ENCODE measurements around the gene CHST11.

Gene CHST11

DNA sequence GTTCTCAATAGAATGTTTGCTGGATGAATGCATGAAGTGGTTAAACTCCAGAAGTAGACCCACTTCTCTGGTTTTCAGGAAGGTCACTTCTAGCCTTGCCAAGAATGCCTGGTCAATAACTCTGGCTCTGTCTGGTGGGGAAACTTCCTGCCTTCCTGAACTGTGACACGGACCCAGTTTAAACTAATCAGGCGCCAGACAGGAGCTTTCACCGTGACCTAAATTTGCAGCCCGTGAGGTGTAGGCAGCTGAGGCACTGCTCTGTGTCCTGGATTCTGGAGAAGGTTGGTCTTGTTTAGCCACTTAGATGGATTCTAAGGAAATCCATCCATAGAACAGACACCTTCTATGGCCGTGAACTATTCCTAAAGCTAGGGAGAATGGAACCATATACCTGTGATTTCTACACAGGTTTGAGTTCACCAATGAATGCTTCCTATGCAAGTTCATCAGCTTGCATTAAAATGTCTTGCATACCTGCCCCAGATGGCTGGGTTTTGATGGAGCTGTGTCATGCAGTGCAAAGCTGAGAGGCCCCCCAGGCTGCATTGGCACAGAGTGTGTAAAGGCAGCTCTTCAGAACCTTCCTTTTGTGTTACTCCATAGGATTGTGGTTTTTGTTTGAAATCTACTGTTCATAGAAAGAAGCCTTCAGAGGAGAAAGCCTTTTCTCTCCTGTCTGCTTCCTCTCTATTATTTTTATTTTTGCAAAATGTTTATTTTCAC, 4.4 kb downstream of the CHST11 start:
- DNase-seq: peak; percentile 54

- DNase-seq: no peak
These were observed 5.6 kb downstream of the CHST11 start for GRCh38 chr12:104462325-104462724.

GRCh38 chr12:104462931-104463339, 6.2 kb downstream of the CHST11 start:
- DNase-seq: peak; percentile 69

DNA sequence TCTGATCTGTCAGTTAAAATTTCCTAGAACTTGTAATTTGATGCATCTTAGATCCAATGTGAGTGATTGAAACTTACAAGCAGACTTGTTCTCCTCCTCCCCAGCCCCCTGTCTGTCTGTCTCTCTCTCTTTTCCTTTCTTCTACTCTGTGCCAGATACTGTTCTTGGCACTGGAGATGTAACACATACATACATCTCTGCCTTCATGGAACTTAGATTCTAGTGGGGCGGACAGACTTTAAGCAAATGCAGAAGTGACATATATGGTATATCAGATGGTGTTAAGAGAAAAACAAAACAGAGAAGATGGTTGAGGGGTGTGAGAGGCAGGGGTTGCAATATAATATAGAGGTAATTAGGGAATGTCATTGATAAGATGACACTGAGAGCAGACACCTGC, 6.6 kb downstream of the CHST11 start:
- DNase-seq: peak; percentile 31

DNA sequence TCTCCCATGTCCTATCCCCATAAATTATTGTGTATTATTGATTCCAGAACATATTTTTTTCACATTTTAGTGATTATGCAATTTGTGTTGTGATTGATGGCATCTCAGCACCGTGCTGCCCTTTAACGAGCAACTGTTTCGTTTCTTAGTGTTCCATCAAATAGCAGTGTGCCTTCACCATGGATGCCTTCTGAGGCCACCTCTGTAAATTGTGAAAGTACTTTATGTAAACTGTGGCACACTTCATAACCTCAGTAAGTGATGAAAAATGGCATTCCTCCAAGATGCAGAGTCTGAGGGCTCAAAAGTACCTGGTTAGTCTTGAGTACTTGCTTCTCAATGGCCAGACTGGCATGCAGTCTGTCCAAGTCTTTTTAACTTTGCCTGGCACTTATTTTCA, 8.2 kb downstream of the CHST11 start:
- DNase-seq: no peak

DNA sequence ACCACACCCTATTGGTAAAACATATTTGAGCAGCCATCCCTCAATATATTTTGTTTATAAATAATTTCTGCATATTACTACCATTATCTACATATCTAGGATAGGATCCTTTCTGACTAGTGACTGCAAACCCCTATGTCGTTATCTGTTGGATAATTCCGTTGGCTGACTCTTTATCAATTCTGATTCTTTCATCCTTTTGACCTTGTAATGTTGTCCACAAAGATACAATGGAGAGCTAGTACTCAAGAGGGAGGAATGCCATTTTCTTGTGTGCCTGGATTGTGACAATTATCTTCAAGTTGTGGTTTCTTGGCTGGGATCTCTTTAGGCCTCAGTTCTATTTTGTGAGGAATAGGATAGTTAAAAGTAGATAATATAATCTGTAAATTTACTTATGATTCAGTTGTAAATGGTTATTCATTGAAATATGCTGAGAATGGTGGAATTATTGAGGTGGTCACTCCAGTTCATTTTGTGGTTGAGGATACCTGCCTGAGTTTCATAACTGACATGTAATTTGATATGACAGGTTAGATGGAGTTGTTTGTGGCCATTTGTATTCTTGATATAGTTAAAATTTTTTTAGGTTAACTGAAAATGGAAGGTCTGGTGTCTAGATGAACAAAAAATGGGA, 10.1 kb downstream of the CHST11 start:
- DNase-seq: no peak

DNA sequence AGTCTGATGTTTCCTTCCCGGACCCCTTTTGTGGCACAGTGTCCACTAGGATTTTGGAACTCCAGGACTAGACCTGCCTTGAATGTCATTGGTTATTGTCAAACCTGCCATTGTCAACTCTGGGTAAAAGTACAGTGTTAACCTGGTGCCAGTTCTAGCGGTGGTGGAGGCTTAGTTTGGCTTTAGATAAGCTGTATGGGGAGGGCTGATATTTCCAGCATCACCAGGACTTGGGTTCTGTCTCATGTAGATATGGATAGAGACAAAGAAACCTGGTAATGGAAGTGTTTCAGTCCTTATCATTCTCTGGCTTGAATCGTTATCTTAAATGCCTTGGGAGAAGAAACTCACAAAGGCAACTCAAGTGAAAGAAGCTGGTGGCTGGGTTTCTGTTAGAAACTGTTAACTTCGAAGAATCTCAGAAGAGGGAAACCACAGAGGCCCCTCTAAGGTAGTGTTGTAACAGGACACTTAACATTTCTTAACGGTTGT, 10.6 kb downstream of the CHST11 start:
- peak; percentile 86 for DNase-seq

GRCh38 chr12:104468371-104468770, 11.6 kb downstream of the CHST11 start:
- DNase-seq: no peak

- DNase-seq: no peak
These were observed 12.3 kb downstream of the CHST11 start for GRCh38 chr12:104469066-104469465.

DNA sequence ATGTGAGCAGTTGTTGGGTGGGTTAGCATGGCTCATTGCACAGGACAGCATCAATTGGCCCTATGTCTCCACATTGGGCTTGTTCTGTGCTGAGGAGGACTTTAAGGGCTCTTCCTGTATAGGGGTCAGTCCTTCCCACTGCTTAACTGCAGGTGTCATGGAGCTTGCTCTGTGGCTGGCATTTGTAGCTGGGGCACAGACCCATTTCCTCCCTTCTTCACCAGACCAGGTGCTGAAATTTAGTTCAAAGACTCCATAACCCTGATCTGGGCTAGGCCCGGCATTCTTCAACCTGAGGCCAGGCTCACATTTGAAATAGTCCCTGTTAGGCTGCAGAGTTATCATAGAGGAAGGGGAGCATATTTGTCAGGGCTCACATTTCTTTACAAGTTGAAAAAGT, 12.8 kb downstream of the CHST11 start:
- no peak for DNase-seq

GRCh38 chr12:104470521-104470920, 13.8 kb downstream of the CHST11 start:
- DNase-seq: no peak

DNA sequence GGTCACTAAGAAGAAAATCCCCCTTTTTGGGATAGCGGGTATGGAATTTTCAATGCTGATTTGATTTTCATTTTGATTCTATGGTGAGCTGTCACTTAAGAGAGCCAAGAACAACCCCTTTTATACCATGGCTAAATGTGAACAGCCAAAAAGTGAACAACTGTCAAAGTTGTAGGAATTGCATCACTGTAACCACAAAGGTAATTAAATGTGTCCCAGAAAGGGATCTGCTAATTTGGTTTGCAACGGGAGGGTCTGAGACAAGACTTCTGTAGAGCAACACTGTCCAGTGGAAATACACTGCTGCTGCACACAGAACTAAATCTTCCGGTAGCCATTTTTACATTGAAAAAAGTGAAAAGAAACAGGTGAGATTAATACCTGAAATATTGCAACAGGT, 14.6 kb downstream of the CHST11 start:
- peak; percentile 60 for DNase-seq

DNA sequence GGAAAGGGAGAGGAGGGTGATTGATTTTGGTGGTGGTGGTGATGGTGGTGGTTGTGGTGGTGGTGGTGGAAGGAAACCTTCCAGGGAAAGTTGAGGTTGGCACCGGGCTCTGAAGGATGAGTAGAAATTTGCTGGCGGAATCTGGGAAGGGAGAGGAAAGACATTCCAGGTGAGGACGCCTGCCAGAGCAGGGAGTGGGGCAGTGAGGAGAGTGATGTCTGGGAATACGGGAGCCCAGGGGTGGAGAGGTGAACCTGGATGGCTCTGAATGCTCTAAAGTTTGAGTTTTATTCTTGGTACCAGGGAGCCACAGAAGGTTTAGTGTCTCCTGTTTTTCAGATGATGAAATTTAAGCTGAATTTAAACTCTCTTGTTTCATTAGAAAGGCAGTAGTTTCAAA, 16.0 kb downstream of the CHST11 start:
- no peak for DNase-seq

DNA sequence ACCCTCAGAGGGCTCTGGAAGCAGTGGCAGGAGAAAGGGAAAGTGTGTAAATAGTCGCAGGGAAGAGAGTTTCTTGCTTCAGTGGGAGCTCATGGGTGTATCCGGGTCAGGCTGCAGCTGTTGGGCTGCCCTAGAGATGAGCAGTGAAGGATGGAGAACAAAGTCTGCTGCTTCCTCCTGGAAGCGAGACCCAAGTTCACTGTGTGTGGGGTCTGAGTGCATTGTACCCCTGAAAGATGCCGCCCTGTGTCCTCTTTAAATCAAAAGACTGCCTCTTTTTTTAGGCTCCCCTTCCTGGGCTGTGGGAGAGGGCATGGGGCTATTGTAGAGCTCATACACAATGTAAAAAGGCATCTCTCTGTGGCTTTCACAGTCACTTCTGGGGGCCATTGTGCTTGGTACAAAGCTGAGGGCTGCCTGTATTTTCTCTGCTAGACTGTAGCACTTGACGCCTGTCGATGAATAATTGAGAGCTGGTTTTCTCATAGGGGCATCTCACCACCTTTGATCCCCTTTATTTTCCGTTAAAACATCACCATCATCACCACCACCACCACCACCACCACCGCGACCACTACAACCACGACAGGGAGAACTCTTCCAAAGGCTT, 16.7 kb downstream of the CHST11 start:
- peak; percentile 23 for DNase-seq

GRCh38 chr12:104475271-104475670, 18.5 kb downstream of the CHST11 start:
- DNase-seq: no peak

- peak; percentile 56 for DNase-seq
These were observed 21.0 kb downstream of the CHST11 start for GRCh38 chr12:104477510-104478390.

- peak; percentile 77 for DNase-seq
These were observed 21.8 kb downstream of the CHST11 start for GRCh38 chr12:104478396-104479122.

DNA sequence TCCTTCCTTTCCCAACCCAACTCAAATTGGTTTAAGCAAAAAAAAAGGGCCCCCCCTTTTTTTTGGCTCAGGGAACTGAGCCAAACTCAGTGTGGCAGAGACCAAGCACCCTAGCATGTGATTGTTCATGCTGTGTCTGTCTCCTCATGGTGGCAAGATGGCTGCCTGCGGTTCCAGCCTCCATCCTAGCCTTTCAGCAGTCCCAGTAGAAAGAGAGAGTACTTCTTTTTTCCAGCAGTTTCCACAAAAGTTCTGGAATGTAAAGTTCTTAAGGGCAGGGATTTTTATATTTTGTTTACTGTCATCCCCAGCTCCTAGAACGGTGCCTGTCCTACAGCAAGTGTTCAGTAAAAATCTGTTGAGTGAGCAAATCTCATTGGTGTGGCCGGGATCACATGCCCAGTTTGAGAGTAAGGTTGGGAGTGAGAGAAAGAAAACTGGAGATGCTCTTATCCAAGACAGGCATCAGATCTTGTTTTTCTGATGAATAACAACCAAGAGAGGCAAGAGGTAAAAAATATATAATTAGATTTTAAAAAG, 22.4 kb downstream of the CHST11 start:
- no peak for DNase-seq

GRCh38 chr12:104480012-104480411, 23.3 kb downstream of the CHST11 start:
- no peak for DNase-seq

DNA sequence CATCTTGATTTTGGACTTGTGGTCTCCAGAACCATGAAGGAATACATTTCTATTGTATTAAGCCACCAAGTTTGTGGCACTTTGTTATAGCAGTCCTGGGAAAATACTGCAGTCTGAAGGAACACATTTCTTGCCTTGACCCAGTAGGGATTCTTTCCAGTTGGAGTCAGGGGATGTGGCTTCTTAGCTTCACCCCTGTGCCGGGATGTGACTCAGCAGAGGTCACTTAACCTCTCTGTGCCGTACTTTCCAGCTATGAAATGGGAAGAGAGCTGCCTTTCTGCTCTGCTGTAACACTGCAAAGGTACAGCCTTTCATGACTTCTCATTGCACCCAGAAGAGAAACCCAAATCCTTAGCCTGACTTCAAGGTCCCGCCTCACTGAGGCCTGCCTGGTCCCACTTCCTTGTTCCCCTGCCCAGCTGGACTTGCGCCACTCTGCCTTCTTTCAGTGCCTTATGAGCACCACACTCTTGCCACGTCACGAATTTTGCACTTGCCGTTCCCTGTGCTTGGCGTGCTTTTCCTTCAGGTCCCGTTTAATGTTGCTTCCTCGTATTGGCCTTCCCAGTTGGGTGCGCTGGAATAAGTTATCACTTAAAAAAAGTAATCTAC, 24.2 kb downstream of the CHST11 start:
- DNase-seq: no peak

DNA sequence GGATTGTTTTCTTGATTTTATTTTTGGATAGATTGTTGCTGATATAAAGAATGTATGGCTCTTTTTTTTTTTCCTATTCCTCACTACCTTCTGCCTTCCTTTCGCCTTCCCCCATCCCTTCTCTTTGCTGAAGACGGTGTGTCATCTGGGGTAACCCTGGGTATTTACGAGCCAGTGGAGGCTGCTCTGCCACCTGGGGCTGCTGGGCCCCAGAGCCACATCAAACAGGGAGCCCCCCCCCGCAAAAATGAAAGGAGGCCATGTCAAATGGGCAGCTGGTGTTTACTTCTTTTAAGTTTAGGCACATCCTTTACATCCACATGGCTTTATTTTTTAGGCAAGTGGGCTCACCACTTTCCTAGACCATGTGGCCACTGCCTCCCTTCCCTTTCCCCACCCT, 25.4 kb downstream of the CHST11 start:
- DNase-seq: no peak

DNA sequence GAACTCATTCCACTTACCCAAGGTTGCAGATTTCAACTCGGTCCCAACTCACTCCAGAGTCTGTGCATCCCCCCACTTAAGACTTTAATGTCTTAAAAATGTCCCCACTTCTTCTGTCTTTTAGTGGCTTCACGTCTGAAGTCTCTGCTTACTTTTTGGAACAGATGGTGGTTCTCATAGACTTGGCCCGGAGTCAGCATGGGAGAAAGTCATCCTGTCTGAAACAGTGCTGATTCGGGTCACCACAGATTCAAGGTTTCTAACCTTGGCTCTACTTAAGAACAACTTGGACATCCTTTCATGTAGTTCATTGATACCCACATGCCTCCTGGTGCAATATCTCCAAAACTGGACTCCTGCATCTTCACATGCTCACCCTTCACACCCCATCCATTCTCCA, 26.0 kb downstream of the CHST11 start:
- no peak for DNase-seq

All from GF-D8 (cell line).